ENCODE data around the gene GRID1. TPM values are rescaled to one million over a fixed set of nuclear protein-coding genes. Genes with fewer than 3 reads are reported as not detected.

The GRID1 gene
- total RNA-seq, 1 donor from 2014 or later, result 0.22 TPM

GRCh38 chr10:85658518-85658917 is 708.1 kb downstream of the GRID1 start:
- H3K9me3 Mint-ChIP-seq (ENCODE audit: low read depth), result no peaks in the 10 kb centered on the region
- DNase-seq (ENCODE audit: low spot score, unreplicated experiment), result no peak
- H3K4me3 Mint-ChIP-seq (ENCODE audit: low read depth), result no peak overlapping the region
- no peaks in the 10 kb centered on the region for H3K4me1 Mint-ChIP-seq (ENCODE audit: low read depth)
- no peak overlapping the region for H3K27ac Mint-ChIP-seq
- H3K36me3 Mint-ChIP-seq (ENCODE audit: insufficient read depth), result no peaks in the 10 kb centered on the region
- H3K27me3 Mint-ChIP-seq, result peaks cover 12% of the 10 kb centered on the region
- TF ChIP-seq, protein P1, sequence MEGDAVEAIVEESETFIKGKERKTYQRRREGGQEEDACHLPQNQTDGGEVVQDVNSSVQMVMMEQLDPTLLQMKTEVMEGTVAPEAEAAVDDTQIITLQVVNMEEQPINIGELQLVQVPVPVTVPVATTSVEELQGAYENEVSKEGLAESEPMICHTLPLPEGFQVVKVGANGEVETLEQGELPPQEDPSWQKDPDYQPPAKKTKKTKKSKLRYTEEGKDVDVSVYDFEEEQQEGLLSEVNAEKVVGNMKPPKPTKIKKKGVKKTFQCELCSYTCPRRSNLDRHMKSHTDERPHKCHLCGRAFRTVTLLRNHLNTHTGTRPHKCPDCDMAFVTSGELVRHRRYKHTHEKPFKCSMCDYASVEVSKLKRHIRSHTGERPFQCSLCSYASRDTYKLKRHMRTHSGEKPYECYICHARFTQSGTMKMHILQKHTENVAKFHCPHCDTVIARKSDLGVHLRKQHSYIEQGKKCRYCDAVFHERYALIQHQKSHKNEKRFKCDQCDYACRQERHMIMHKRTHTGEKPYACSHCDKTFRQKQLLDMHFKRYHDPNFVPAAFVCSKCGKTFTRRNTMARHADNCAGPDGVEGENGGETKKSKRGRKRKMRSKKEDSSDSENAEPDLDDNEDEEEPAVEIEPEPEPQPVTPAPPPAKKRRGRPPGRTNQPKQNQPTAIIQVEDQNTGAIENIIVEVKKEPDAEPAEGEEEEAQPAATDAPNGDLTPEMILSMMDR (IDR thresholded peaks at IDR 0.05; ENCODE audit: unreplicated experiment), result no peak

GRCh38 chr10:85657476-85658113 is 709.0 kb downstream of the GRID1 start:
- Mint-ChIP-seq H3K4me3 (ENCODE audit: low read depth) (no peak overlapping the region), H3K9me3 (ENCODE audit: low read depth) (no peaks in the 10 kb centered on the region), H3K27ac (no peak overlapping the region), H3K27me3 (peaks cover 12% of the 10 kb centered on the region), H3K4me1 (ENCODE audit: low read depth) (no peaks in the 10 kb centered on the region), H3K36me3 (ENCODE audit: insufficient read depth) (no peaks in the 10 kb centered on the region)
- DNase-seq (ENCODE audit: low spot score, unreplicated experiment), result no peak
- TF ChIP-seq, protein P1 (IDR thresholded peaks at IDR 0.05; ENCODE audit: unreplicated experiment), result no peak

DNA sequence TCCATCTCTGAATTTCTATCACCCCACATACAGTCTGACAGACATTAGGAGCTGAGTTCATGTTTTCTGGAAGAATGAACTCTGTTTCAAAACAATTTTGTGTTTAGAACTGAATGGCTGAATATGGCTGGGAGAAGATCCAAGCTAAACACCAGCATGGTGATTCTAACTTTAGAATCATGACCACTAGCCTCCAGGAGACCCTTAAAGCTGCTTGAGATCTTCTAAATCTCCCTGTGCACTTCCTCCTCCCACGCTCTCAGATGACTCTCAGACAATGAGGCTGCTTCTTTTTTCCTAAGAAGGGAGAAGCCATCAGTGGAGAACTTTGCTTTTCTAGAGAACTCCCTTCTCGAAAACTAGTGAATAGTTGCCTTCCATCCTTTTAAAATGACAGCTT is 711.2 kb downstream of the GRID1 start:
- peaks cover 7% of the 10 kb centered on the region for H3K4me1 Mint-ChIP-seq (ENCODE audit: low read depth)
- no peaks in the 10 kb centered on the region for H3K36me3 Mint-ChIP-seq (ENCODE audit: insufficient read depth)
- H3K27me3 Mint-ChIP-seq, result peaks cover 16% of the 10 kb centered on the region
- no peaks in the 10 kb centered on the region for H3K9me3 Mint-ChIP-seq (ENCODE audit: low read depth)
- H3K4me3 Mint-ChIP-seq (ENCODE audit: low read depth), result no peak overlapping the region
- no peak for DNase-seq (ENCODE audit: low spot score, unreplicated experiment)
- H3K27ac Mint-ChIP-seq, result no peak overlapping the region
- TF ChIP-seq, protein P1 (IDR thresholded peaks at IDR 0.05; ENCODE audit: unreplicated experiment), result no peak

GRCh38 chr10:85651497-85651882 is 715.1 kb downstream of the GRID1 start:
- Mint-ChIP-seq H3K4me1 (ENCODE audit: low read depth) (peaks cover 7% of the 10 kb centered on the region), H3K36me3 (ENCODE audit: insufficient read depth) (no peaks in the 10 kb centered on the region), H3K27me3 (peaks cover 25% of the 10 kb centered on the region), H3K4me3 (ENCODE audit: low read depth) (no peak overlapping the region), H3K27ac (no peak overlapping the region), H3K9me3 (ENCODE audit: low read depth) (no peaks in the 10 kb centered on the region)
- TF ChIP-seq, protein P1 (IDR thresholded peaks at IDR 0.05; ENCODE audit: unreplicated experiment), result no peak
- no peak for DNase-seq (ENCODE audit: low spot score, unreplicated experiment)

DNA sequence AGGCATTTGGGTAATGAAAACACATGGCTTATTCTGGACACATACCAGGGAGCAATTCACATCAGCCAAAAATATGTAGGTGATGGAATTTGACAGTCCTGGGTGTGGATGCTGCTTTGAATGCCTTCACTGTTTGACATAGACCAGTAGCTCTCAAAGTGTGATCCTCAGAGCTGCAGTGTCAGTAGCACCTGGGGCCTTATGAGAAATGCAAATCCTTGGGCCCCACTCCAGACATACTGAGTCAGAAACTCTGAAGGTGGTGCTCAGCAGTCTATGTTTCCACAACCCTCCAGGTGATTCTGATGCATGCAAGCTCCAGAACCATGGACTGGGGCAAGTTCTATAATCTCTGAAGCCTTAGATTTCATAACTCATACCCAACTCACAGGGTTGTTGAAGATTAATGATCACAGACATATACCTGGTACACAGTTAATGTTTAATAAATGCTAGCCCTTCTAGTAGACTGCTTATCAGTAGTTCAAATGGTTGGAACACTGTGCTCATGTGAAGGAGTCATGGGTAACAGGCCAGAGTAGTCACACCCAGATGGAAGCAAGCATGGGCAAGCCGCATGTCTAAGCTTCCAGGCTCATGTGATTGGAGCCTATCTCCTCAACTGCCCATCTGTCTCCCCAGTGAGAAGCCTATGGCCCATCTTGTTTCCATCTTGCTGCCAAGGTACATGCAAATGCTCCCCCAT is 715.7 kb downstream of the GRID1 start:
- TF ChIP-seq, protein P1 (IDR thresholded peaks at IDR 0.05; ENCODE audit: unreplicated experiment), result no peak
- no peak overlapping the region for H3K27ac Mint-ChIP-seq
- no peaks in the 10 kb centered on the region for H3K36me3 Mint-ChIP-seq (ENCODE audit: insufficient read depth)
- peaks cover 25% of the 10 kb centered on the region for H3K27me3 Mint-ChIP-seq
- peaks cover 7% of the 10 kb centered on the region for H3K4me1 Mint-ChIP-seq (ENCODE audit: low read depth)
- H3K4me3 Mint-ChIP-seq (ENCODE audit: low read depth), result no peak overlapping the region
- no peak for DNase-seq (ENCODE audit: low spot score, unreplicated experiment)
- H3K9me3 Mint-ChIP-seq (ENCODE audit: low read depth), result no peaks in the 10 kb centered on the region

Measured in progenitor cell of endocrine pancreas (in vitro differentiated cells).